ENCODE measurements around the gene CRYL1. TPM values are rescaled to one million over a fixed set of nuclear protein-coding genes. Genes with fewer than 3 reads are reported as not detected.

The CRYL1 gene
- total RNA-seq, 6 donors from 2014 or later, result 22.2 to 38.9 (median 28.7) TPM

- no peaks in the 10 kb centered on the region for H3K4me1 ChIP-seq
- DNase-seq (no peak), ATAC-seq (ENCODE audit: low FRiP score in 2 of 2) (no peak)
- WGBS, 2 donors, result 84 to 89% methylated on average over 5 of the region's 5 CpGs
- H3K27ac ChIP-seq, result no peak overlapping the region
- H3K27me3 ChIP-seq, result no peaks in the 10 kb centered on the region
- no peaks in the 10 kb centered on the region for H3K36me3 ChIP-seq
- no peak overlapping the region for H3K4me3 ChIP-seq
- H3K9me3 ChIP-seq, result no peaks in the 10 kb centered on the region
- TF ChIP-seq EP300 (IDR thresholded peaks at IDR 0.05) (no peak), POLR2AphosphoS5 (IDR thresholded peaks at IDR 0.05) (no peak), CTCF (IDR thresholded peaks at IDR 0.05) (no peak), POLR2A (IDR thresholded peaks at IDR 0.05) (no peak)
Observed at GRCh38 chr13:20359335-20359734, 166.3 kb downstream of the CRYL1 start.

GRCh38 chr13:20358022-20358421 lies 167.6 kb downstream of the CRYL1 start:
- no peaks in the 10 kb centered on the region for H3K27me3 ChIP-seq
- TF ChIP-seq POLR2AphosphoS5 (IDR thresholded peaks at IDR 0.05) (no peak), POLR2A (IDR thresholded peaks at IDR 0.05) (no peak), EP300 (IDR thresholded peaks at IDR 0.05) (no peak), CTCF (IDR thresholded peaks at IDR 0.05) (no peak)
- 69 to 71% methylated on average over 7 to 8 of the region's 8 CpGs for whole genome bisulfite sequencing, 2 donors
- no peak for ATAC-seq (ENCODE audit: low FRiP score in 2 of 2)
- H3K36me3 ChIP-seq, result no peaks in the 10 kb centered on the region
- no peak overlapping the region for H3K27ac ChIP-seq
- no peak overlapping the region for H3K4me3 ChIP-seq
- no peaks in the 10 kb centered on the region for H3K9me3 ChIP-seq
- no peaks in the 10 kb centered on the region for H3K4me1 ChIP-seq
- DNase-seq, result no peak

- H3K9me3 ChIP-seq, result no peaks in the 10 kb centered on the region
- no peaks in the 10 kb centered on the region for H3K36me3 ChIP-seq
- peaks cover 0 to 8% (median 7%) of the 10 kb centered on the region in 4 donors for H3K4me1 ChIP-seq
- H3K27me3 ChIP-seq, result no peaks in the 10 kb centered on the region
- no peak overlapping the region for H3K27ac ChIP-seq
- ATAC-seq (ENCODE audit: low FRiP score in 2 of 2) (no peak), DNase-seq (no peak)
- 41 to 45% methylated on average over 7 of the region's 7 CpGs for WGBS, 2 donors
- TF ChIP-seq CTCF (IDR thresholded peaks at IDR 0.05) (no peak), EP300 (IDR thresholded peaks at IDR 0.05) (no peak)
- H3K4me3 ChIP-seq, result no peak overlapping the region
Observed at GRCh38 chr13:20356444-20356843, 169.2 kb downstream of the CRYL1 start.

GRCh38 chr13:20354722-20355121 lies 170.9 kb downstream of the CRYL1 start:
- H3K36me3 ChIP-seq, result no peaks in the 10 kb centered on the region
- H3K4me3 ChIP-seq, result no peak overlapping the region
- ATAC-seq (ENCODE audit: low FRiP score in 2 of 2) (no peak), DNase-seq (no peak)
- H3K4me1 ChIP-seq, result peaks cover 0 to 22% (median 17%) of the 10 kb centered on the region in 4 donors
- H3K9me3 ChIP-seq, result no peaks in the 10 kb centered on the region
- no peaks in the 10 kb centered on the region for H3K27me3 ChIP-seq
- 86 to 92% methylated on average over 3 of the region's 3 CpGs for WGBS, 2 donors
- H3K27ac ChIP-seq, result no peak overlapping the region
- no peak for TF ChIP-seq EP300 (IDR thresholded peaks at IDR 0.05)

GRCh38 chr13:20353973-20354372 lies 171.7 kb downstream of the CRYL1 start:
- ATAC-seq (ENCODE audit: low FRiP score in 2 of 2) (no peak), DNase-seq (no peak)
- Histone ChIP-seq H3K9me3 (no peaks in the 10 kb centered on the region), H3K36me3 (no peaks in the 10 kb centered on the region), H3K4me1 (peaks cover 0 to 25% (median 21%) of the 10 kb centered on the region in 4 donors), H3K4me3 (no peak overlapping the region), H3K27ac (no peak overlapping the region), H3K27me3 (no peaks in the 10 kb centered on the region)
- 90 to 95% methylated on average over 2 of the region's 2 CpGs for WGBS, 2 donors
- no peak for TF ChIP-seq POLR2A (IDR thresholded peaks at IDR 0.05)
- peak in 1 of 6 experiments; percentile 18 for TF ChIP-seq CTCF (IDR thresholded peaks at IDR 0.05)

Small RNA genes lying within 50 kb of the gene (small RNA-seq; reads per million reads assigned to genes)
- gene MIR4499, result 0 reads per million in 4 donors

Other genes with a start within 250 kb of the CRYL1 start
- gene IFT88, start 41.3 kb upstream of the CRYL1 start, total RNA-seq, result 10 to 100 TPM in 4 of 6 donors, 1 to 10 TPM in 2; 5.5 to 55.5 (median 15.5) TPM
- gene IL17D, start 177.8 kb upstream of the CRYL1 start, total RNA-seq, result 1 to 10 TPM; 1.0 to 6.4 (median 2.4) TPM
- gene EEF1AKMT1, start 248.1 kb upstream of the CRYL1 start, total RNA-seq, result 10 to 100 TPM in 2 of 6 donors, 1 to 10 TPM in 4; 3.1 to 13.8 (median 9.0) TPM